ENCODE data around the gene MT4.

DNA sequence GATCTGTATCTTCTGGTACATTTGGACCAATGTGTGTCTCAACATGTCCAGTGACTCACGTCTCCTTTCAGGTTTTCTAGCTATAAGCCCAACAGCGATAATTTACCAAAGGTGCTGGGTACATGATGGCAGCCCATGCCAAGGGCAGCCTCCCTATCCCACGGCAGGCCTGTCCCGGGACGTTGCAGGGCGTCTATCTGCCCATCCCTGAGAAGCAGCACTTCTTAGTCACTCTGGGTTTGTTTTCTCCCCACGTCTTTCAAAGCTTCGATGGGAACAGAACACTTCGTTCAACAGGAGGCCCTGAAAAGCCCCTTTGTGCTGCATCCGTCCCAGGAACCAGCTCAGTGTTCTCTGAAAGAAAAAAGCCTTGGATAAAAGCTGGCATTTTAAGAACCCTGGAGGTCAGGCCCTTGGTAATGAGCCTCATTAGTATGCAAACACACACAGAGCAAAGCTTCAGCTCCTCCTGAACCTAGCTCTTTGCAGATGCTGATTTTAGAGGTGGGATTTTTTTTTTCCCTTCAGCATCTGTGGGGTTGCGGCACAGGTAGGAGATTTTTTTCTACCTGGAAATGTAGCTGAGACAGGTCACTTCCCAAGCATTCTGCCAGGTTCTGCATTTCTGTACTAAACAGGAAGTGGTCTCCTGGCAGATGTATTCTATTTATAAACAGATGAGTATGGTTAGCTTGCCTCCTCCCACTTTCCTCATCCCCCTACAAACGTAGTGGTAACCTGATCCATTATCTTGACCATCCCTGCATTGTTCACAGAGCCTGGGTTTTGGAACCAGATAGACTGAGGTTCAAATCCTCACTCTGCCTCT, 17.5 kb upstream of the MT4 start:
- TF ChIP-seq CREB1 (IDR thresholded peaks at IDR 0.05; ENCODE audit: low read depth) (no peak), CEBPB (IDR thresholded peaks at IDR 0.05) (no peak), RAD21 (IDR thresholded peaks at IDR 0.05; ENCODE audit: low read depth) (no peak), FOXM1 (IDR thresholded peaks at IDR 0.05; ENCODE audit: borderline replicate concordance, low read depth) (no peak), EP300 (IDR thresholded peaks at IDR 0.05; ENCODE audit: borderline replicate concordance) (no peak), TCF12 (IDR thresholded peaks at IDR 0.05; ENCODE audit: low read depth) (no peak), TEAD4 (IDR thresholded peaks at IDR 0.05) (no peak)
- TF ChIP-seq, protein P1, sequence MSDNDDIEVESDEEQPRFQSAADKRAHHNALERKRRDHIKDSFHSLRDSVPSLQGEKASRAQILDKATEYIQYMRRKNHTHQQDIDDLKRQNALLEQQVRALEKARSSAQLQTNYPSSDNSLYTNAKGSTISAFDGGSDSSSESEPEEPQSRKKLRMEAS (IDR thresholded peaks at IDR 0.05) = no peak
- TF ChIP-seq, protein P2, sequence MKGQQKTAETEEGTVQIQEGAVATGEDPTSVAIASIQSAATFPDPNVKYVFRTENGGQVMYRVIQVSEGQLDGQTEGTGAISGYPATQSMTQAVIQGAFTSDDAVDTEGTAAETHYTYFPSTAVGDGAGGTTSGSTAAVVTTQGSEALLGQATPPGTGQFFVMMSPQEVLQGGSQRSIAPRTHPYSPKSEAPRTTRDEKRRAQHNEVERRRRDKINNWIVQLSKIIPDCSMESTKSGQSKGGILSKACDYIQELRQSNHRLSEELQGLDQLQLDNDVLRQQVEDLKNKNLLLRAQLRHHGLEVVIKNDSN (IDR thresholded peaks at IDR 0.05) = no peak
